ENCODE results near the gene ESPNL.

ESPNL gene

DNA sequence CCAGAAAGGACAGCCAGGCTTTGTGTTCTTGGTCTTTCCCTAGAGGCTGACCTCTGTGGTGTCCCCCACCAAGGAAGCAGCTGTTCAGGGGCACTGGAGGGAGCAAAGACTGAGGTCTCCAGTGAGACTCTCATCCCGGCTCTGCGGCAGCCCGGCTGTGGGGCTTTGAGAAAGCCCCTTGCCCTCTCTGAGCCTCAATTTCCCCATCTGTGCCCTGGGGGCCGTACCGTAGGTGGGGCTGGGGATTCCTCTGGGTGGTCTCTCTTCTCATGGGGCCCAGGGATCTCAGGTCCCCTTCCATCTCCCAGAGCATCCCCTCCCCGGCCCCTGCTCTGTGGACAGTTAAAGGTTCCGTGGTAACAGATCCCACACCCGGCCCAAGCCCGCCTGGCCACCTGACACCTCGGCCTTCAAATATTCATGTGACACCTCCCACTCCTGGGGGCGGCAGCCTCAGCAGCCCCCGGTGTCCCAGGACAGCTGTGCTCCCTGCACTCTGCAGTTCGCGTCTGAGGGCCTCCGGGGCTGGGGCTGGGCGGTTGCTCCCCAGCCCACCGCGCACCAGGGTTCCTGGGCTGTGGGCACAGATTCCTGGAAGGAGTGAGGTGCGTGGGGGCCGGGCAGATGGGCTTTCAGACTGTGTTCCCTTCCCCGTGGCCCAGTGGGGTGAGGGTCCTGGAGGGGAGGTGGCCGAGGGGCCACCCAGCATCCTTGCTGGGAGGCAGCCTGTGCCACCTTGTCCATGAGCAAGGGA lies 23.3 kb downstream of the ESPNL start:
- DNase-seq: no peak

DNA sequence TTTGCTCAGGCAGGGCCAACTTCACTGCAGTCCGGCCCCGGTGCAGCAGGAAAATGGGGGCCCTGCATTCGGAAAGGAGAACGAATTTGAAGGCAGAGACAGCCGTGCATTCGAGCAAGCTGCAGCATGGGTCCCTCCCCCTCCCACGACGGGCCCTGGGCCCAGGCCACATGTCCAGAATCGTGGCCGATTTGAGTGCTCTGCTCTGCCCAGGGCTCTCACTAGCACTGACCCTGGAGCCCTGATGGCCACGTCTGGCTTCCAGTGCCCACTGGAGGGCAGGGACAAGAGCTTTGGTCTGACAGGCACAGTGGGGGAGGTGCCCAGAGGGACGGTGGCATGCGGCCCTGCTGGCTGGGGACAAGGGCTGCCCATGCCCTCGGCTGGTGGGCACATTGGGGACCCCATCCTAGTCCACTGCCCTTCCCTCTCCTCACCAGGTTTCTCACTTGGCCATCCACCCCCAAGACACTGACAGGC lies 23.9 kb downstream of the ESPNL start:
- in situ Hi-C loops (cut with HindIII; ENCODE audit: low pct_ligation_motif_present, low pct_unique_long_range_greater_than_20kb, low sequenced_read_pairs): no loop called here
- DNase-seq: no peak

More for the DNA sequence above, 23.3 kb downstream of the ESPNL start:
- in situ Hi-C loops (cut with HindIII; ENCODE audit: low pct_ligation_motif_present, low pct_unique_long_range_greater_than_20kb, low sequenced_read_pairs): no loop called here

DNA sequence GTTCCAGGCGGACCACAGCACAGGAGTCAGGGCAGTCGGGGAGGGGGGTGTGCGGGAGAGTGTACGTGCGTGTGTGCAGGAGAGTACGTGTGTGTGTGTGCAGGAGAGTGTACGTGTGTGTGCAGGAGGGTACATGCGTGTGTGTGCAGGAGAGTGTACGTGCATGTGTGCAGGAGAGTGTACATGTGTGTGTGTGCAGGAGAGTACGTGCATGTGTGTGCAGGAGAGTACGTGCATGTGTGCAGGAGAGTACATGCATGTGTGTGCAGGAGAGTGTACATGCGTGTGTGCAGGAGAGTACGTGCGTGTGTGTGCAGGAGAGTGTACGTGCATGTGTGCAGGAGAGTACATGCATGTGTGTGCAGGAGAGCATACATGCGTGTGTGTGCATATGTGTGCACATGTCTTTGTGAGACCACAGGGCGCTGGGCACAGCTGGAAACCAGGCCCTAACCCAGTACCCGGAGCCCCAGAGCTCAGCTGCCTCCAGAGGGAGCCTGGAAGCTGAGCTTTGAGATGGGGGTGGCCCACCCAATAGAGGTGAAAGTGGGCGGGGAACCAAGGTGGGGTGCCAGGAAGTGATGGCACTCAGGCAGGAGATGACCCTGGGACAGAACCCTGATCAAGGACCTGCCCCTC lies 24.5 kb downstream of the ESPNL start:
- in situ Hi-C loops (cut with HindIII; ENCODE audit: low pct_ligation_motif_present, low pct_unique_long_range_greater_than_20kb, low sequenced_read_pairs): no loop called here
- DNase-seq: no peak

DNA sequence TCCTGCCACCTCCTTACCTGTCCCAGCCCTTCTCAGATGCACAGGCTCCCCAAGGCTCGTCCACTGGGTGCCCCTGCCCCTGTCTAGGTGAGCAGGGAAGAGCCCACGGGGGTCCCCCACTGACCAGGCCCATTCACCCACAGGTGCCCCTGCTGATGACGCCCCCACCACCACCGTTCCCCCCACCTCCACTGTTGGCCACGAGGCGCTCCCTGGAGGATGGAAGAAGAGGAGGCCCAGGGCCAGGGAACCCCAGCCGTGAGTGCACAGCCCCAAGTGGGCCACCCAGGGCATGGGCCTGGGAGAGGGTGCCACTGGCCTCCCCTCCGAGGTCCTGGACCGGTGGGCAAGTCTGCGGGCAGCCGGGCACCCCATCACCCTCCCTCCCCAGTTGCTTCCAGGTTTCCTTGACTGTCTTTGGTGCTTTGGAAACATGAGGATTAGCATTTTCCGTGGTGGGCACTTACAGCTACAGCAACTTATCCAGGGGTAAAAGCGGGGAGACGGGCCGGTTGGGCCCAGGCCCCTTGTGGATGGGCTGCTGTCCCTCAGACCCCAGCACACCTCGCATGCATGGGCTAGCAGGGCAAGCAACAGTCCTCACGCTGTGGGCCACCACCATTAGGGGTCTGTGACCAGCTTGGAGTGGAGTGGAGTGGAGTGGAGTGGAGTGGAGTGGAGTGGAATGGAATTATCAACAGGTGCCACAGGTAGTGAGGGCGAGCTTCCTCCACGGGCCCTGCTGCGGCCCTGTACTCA lies 25.2 kb downstream of the ESPNL start:
- DNase-seq: no peak
- in situ Hi-C loops (cut with HindIII; ENCODE audit: low pct_ligation_motif_present, low pct_unique_long_range_greater_than_20kb, low sequenced_read_pairs): no loop called here

DNA sequence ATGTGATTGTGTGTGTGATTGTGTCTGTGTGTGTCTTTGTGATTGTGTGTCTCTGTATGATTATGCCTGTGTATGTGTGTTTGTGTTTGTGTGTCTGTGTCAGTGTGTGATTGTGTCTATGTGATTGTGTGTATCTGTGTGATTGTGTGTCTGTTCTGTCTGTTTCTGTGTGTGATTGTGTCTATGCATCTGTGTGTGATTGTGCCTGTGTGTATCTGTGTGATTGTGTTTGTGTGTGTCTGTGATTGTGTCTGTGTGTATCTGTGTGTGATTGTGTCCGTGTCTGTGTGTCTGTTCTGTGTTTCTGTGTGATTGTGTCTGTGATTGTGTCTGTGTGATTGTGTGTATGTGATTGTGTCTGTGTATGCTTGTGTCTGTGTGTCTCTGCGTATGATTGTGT lies 26.2 kb downstream of the ESPNL start:
- no peak for DNase-seq
- in situ Hi-C loops (cut with HindIII; ENCODE audit: low pct_ligation_motif_present, low pct_unique_long_range_greater_than_20kb, low sequenced_read_pairs): no loop called here

DNA sequence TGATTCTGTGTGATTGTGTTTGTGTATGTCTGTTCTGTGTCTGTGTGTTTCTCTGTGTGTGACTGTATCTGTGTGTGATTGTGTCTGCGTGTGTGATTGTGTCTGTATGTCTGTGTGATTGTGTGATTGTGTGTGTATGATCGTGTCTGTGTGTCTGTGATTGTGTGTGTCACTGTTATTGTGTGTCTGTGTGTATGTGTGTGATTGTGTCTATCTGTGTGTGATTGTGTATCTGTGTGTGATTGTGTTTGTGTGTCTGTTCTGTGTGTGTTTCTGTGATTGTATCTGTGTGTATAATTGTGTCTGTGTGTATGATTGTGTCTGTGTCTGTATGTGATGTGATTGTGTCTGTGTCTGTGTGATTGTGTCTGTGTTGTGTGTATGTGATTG lies 26.6 kb downstream of the ESPNL start:
- in situ Hi-C loops (cut with HindIII; ENCODE audit: low pct_ligation_motif_present, low pct_unique_long_range_greater_than_20kb, low sequenced_read_pairs): no loop called here

DNA sequence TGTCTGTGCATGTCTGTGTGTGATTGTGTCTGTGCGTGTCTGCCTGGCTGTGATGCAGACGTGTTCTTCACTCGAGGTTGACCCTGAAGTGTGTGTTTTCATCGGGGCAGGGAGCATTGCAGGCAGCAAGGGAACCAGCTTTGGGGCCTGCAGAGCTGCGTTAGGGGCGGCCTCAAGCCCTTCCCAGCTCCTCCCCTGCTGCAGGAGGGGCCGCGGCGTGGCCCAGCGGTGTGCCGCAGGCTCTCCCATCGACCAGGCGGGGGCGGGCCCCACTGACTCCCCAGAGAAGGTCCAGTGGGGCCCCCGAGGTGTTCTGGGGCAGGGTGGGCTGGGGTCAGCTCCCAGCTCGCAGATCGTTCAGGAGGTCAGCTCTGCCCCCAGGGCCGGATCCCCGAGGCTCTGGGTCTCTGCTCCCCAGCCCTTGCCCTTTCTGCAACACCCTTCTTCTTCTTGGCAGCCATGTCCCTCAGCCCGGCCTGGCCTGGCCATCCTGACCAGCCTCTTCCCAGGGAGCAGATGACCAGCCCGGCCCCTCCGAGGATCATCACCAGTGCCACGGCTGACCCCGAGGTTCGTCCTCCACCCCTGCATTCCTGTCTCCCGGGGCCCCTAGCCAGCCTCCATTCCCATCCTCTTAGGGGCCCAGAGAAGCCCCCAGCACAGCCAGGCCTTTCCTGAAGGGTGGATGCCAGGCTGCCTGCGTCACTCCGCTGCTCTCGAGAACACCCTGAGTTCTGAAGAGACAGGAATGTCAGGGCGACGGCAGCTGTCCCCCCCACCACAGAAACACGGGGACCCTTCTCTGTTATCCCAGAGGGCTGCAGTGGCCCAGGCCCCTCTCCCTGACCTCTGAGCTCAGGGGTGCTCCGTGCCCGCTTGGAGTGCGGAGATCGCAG lies 27.3 kb downstream of the ESPNL start:
- DNase-seq: no peak
- in situ Hi-C loops (cut with HindIII; ENCODE audit: low pct_ligation_motif_present, low pct_unique_long_range_greater_than_20kb, low sequenced_read_pairs): no loop called here

More for the DNA sequence above, 26.6 kb downstream of the ESPNL start:
- no peak for DNase-seq

DNA sequence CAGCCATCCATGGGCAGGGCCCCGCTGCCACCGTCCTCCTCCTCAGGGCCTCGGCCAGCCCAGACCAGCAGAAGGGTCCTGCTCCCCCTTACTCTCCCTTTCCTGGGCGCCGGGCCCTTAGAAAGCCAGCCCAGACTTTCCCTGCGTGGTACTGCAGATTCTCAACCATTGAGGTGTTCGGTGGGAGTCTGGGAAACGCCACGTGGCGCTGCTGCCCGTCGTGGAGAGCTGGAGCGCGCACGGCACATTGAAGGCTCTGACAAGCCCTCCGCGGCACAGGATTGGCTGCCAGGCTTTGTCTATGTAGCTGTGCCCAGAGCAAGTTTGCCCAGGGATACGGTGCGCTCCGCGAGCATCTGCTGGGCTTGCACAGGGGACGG lies 27.9 kb downstream of the ESPNL start:
- in situ Hi-C loops (cut with HindIII; ENCODE audit: low pct_ligation_motif_present, low pct_unique_long_range_greater_than_20kb, low sequenced_read_pairs): no loop called here
- DNase-seq: no peak

DNA sequence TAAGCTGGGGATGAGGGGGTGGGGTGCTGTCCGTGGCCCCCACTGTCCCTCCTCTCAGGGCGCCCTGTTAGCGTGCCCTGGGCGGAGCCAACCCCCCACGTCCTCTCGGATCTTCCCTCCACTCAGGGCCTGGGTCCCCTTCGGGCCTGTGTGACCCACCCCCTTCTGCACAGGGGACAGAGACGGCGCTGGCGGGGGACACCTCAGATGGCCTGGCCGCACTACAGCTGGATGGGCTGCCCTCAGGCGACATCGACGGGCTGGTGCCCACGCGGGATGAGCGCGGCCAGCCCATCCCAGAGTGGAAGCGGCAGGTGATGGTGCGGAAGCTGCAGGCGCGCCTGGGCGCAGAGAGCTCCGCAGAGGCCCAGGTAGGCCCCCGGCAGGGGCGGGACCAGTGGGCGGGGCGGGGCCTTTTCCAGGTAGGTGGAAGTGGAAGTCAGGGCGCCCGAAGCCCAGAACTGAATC lies 28.4 kb downstream of the ESPNL start:
- in situ Hi-C loops (cut with HindIII; ENCODE audit: low pct_ligation_motif_present, low pct_unique_long_range_greater_than_20kb, low sequenced_read_pairs): no loop called here
- no peak for DNase-seq

DNA sequence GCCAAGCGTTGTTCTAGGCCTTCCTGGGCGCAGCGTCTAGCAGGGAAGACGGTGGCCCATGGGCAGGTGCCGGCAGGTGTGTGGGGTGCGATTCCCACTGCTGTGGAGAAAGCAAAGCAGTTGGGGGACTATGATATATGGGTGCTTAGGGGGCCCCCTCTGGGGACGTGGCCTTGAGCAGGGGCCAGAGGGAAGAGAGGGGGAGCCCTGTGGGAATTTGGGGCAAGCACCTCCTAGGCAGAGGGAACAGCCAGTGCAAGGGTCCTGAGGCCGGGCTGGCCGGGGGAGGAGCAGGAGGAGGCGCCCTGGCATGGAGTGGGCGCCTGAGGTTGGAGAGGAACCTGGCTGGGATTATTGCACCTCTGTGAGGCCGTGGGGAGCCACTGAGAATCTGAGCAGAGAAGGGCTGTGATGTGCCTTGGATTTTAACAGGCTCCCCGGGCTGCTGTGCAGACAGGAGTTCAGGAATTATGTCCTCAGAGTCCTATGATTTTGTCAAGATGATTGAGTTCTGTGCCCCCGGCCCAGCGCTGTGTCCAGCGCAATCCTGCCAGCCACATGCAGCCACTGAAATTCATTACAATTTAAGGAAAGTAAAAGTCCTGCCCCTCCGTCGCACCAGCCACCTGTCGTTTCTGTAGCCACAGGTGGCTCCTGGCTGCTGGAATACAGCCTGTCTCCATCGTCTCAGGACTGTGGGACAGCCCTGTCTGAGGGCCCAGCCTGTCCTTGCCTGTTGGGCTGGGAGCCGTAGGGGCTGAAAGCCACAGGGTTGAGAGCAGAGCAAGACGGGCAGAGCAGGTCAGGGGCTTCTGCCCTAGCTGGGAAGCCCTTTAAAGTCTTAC lies 29.2 kb downstream of the ESPNL start:
- in situ Hi-C loops (cut with HindIII; ENCODE audit: low pct_ligation_motif_present, low pct_unique_long_range_greater_than_20kb, low sequenced_read_pairs): no loop called here
- DNase-seq: no peak

DNA sequence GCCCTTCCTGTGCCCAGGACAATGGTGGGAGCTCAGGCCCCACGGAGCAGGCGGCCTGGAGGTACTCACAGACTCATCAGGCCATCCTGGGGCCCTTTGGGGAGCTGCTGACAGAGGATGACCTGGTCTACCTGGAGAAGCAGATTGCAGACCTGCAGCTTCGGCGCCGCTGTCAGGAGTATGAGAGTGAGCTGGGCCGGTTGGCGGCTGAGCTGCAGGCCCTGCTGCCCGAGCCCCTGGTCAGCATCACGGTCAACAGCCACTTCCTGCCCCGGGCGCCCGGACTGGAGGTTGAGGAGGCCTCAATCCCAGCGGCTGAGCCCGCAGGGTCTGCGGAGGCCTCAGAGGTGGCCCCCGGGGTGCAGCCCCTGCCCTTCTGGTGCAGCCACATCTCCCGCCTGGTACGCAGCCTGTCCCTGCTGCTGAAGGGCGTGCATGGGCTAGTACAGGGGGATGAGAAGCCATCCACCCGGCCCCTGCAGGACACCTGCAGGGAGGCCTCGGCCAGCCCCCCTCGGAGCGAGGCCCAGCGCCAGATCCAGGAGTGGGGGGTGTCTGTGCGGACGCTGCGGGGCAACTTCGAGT lies 30.1 kb downstream of the ESPNL start:
- no peak for DNase-seq
- in situ Hi-C loops (cut with HindIII; ENCODE audit: low pct_ligation_motif_present, low pct_unique_long_range_greater_than_20kb, low sequenced_read_pairs): no loop called here

DNA sequence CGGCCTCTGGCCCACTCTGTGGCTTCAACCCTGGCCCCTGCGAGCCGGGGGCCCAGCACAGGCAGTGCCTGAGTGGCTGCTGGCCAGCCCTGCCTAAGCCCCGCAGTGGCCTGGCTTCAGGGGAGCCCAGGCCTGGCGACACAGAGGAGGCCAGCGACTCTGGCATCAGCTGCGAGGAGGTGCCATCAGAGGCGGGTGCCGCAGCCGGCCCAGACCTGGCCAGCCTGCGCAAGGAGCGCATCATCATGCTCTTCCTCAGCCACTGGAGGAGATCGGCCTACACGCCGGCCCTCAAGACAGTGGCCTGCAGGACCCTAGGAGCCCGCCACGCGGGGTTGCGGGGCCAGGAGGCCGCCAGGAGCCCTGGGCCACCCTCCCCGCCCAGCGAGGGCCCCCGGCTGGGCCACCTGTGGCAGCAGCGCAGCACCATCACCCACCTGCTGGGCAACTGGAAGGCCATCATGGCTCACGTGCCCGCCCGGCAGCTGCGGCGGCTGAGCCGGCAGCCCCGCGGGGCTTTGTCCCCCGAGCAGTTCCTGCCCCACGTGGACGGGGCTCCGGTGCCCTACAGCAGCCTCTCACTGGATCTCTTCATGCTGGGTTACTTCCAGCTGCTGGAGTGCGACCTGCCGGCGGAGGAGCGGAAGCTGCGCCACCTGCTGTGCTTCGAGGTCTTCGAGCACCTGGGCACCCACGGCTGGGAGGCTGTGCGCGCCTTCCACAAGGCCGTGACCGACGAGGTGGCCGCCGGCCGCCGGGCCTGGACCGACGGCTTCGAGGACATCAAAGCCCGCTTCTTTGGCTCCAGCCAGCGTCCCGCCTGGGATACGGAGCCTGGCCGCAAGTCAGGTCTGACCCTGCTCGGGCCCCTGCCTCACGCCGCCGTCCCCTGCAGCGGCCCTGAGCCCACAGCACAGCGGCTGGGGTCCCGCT lies 30.8 kb downstream of the ESPNL start:
- in situ Hi-C loops (cut with HindIII; ENCODE audit: low pct_ligation_motif_present, low pct_unique_long_range_greater_than_20kb, low sequenced_read_pairs): no loop called here
- DNase-seq: no peak

DNA sequence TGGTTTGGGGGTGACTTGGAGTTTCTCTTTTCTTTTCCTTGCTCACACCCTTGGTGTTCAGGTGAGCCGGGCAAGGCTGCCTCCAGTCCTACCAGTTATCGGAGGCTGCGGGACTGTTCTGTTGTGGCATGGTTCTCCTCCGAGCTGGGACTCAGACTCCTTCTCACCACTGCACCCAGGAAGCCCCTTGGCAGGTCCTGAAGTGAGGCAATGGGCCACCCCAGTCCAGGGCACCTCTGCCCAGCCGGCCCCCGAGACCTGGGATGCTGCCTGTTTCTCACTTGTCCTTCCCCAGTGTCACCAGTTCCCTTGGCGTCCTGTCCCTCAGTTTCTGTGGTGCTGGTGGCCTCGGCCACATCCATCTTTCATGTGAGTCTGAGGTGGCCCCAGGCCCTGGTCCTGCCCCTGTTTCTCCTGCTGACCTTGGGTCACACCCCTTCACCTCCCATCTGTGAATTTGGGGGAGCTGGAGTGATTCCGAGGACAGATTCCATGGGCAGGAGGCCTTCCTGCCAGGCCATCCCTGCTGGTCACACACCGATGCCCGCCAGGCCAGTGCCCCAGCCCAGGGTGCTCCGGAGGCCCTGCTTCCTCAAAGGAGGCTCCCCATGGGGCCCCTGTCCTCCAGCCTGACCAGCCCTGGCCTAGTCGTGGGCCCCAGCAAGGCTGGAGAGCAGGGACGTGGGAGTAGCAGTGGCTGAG lies 31.8 kb downstream of the ESPNL start:
- in situ Hi-C loops (cut with HindIII; ENCODE audit: low pct_ligation_motif_present, low pct_unique_long_range_greater_than_20kb, low sequenced_read_pairs): no loop called here
- no peak for DNase-seq

DNA sequence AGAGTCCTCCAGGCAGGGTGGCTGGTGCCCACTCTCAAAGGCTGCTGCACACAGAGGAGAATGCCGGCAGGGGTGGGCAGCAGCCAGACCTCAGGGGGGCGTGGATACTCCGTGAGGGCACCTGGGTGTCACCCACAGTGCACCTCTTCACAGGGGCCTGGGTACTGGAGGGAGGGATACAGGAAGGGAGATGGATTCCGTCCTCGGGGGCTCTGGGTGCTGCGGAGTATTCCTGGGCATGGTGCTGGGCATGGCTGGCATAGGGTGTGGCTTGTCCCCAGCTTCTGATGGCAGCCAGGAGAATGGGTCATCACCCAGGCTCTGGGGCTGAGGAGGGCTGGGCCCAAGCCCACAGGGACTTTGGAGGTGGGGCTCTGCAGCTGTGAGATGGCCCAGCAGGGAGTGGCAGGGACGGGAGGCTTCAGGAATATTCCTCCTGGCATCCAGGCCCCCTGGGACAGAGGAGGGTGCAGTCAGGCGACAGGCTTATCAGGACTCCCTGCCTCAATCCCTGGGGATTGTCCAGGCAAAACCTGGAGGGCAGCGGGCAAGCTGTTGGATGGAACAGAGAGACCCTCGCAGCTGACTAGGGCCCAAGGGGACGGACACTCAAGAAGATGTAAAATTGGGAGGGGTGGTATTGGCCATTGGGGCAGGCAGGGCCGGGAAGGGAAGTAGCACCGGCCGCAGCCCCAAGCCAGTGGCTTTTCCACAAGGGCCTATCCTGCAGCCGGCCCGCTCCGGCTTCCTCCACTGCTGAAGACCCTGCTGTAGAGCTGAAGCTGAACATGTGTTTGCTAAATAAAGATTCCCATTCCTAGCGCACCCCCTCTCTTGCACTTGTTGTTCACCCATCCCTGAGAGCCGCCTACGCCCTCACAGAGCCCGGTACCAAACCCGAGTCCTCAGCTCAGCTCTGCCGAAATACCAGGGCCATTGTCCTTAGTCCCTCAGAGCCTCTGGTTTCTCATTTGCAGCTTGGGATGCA lies 32.6 kb downstream of the ESPNL start:
- no peak for DNase-seq
- in situ Hi-C loops (cut with HindIII; ENCODE audit: low pct_ligation_motif_present, low pct_unique_long_range_greater_than_20kb, low sequenced_read_pairs): no loop called here

Data from ACHN (cell line).